ENCODE measurements around the gene COL21A1.

COL21A1 gene

DNA sequence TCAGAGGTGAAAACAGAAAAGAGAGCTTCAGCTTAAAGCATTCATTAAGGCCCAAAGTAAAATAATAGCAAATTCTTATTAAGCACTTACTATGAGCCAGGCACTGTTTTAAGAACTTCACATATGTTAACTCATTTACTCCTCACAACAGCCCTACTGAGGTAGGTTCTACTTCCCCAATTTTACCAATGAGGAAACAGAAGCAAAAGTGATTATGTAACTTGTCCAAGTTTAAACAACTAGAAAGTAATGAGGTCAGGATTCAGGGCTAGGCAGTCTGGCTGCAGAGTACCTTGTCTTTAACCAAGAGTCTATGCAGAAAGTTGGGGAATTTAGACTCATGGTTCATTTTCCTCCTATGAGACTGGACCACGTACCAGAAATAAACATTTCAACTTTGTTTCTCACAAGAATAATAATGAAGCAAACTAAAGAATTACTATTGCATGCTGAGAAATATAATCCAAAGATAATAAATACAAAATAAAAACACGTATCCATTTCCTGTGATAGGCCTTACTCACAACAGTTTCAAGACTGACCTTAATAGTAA is 3.8 kb downstream of the COL21A1 start:
- Histone ChIP-seq H3K4me3 (ENCODE audit: low read length) (no peak overlapping the region), H3K9ac (ENCODE audit: low read length) (no peak overlapping the region), H3K27me3 (ENCODE audit: control insufficient read depth, insufficient read depth, low read length) (peaks cover 14% of the 10 kb centered on the region), H3K4me1 (ENCODE audit: control insufficient read depth, insufficient read depth, low read length) (peaks cover 15% of the 10 kb centered on the region), H3K36me3 (ENCODE audit: control insufficient read depth, insufficient read depth, low read length) (no peaks in the 10 kb centered on the region), H3K9me3 (ENCODE audit: control insufficient read depth, low read length) (no peaks in the 10 kb centered on the region)

DNA sequence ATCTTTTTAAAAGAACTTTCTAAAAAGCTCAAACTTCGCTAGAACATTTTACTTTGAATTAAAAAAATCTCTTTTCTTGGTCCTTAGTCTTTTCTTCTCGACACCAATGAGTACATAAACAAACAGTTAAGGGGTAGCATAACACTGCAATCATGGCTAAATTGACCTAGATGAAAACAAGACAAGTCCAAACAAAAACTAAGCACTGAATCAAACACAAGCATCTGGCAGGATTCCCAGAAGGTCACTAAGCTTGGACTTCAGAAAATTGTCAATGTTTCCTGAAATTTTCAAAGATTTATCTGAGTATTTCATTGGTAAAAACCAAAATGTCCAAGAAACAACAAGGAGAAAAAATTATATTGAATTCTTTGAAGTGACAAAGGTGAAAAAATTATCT is 5.0 kb downstream of the COL21A1 start:
- Histone ChIP-seq H3K27me3 (ENCODE audit: control insufficient read depth, insufficient read depth, low read length) (peaks cover 4% of the 10 kb centered on the region), H3K9ac (ENCODE audit: low read length) (no peak overlapping the region), H3K36me3 (ENCODE audit: control insufficient read depth, insufficient read depth, low read length) (no peaks in the 10 kb centered on the region), H3K9me3 (ENCODE audit: control insufficient read depth, low read length) (no peaks in the 10 kb centered on the region), H3K4me1 (ENCODE audit: control insufficient read depth, insufficient read depth, low read length) (peaks cover 11% of the 10 kb centered on the region), H3K4me3 (ENCODE audit: low read length) (no peak overlapping the region)

DNA sequence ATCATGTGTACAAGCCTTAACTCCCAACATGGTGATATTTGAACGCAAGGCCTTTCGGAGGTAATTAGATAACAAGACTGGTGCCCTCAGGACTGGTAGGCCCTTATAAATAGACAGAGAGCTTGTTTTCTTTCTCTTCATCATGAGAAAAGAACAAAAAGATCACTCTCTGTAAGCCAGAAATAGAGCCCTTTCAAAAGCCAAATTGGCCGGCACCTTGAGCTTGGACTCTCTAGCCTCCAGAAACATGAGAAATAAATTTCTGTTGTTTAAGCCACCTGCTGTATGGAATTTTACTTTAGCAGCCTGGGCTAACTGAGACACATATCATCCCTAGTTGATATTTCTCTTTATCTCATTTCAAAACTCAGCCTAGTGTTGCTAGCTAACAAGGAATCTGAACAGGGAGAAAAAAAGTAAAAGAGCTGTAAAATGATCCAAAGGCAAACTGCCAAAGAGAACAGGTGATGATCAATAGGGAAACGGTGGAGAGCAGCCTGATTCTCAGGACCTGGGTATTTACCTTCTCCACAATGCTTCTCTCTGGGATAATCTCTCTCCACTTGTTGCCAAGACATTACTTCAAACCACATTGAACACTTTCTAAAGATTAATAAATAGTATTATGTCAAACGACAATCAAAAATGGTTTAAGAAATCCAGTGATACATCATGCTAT is 6.1 kb downstream of the COL21A1 start:
- H3K27me3 ChIP-seq (ENCODE audit: control insufficient read depth, insufficient read depth, low read length), result no peaks in the 10 kb centered on the region
- H3K9ac ChIP-seq (ENCODE audit: low read length), result no peak overlapping the region
- H3K36me3 ChIP-seq (ENCODE audit: control insufficient read depth, insufficient read depth, low read length), result no peaks in the 10 kb centered on the region
- H3K4me1 ChIP-seq (ENCODE audit: control insufficient read depth, insufficient read depth, low read length), result peaks cover under 1% of the 10 kb centered on the region
- no peak overlapping the region for H3K4me3 ChIP-seq (ENCODE audit: low read length)
- H3K9me3 ChIP-seq (ENCODE audit: control insufficient read depth, low read length), result no peaks in the 10 kb centered on the region

DNA sequence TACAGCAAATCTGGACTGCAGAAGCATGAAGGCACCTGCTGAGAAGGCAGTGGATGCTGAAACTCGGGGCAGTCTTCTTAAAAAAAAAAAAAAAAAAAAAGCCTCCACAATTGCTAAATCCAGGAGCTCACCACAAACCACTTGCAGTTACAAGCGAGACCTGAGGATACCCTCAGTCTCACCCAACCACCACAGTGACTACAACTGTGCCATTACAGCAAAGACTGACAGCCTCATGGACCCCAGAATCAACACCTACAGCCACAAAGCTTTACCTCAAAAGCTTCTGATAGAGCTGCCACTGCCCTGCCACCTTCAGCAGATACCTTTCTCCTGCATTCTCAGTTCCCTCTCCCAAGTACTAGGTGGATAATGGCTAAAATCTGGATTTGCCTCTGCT is 9.0 kb downstream of the COL21A1 start:
- Histone ChIP-seq H3K9ac (ENCODE audit: low read length) (no peak overlapping the region), H3K27me3 (ENCODE audit: control insufficient read depth, insufficient read depth, low read length) (no peaks in the 10 kb centered on the region), H3K4me3 (ENCODE audit: low read length) (no peak overlapping the region), H3K4me1 (ENCODE audit: control insufficient read depth, insufficient read depth, low read length) (no peaks in the 10 kb centered on the region), H3K9me3 (ENCODE audit: control insufficient read depth, low read length) (no peaks in the 10 kb centered on the region), H3K36me3 (ENCODE audit: control insufficient read depth, insufficient read depth, low read length) (no peaks in the 10 kb centered on the region)

- Histone ChIP-seq H3K36me3 (ENCODE audit: control insufficient read depth, insufficient read depth, low read length) (no peaks in the 10 kb centered on the region), H3K9ac (ENCODE audit: low read length) (no peak overlapping the region), H3K4me1 (ENCODE audit: control insufficient read depth, insufficient read depth, low read length) (no peaks in the 10 kb centered on the region), H3K9me3 (ENCODE audit: control insufficient read depth, low read length) (no peaks in the 10 kb centered on the region), H3K4me3 (ENCODE audit: low read length) (no peak overlapping the region), H3K27me3 (ENCODE audit: control insufficient read depth, insufficient read depth, low read length) (no peaks in the 10 kb centered on the region)
Observed at GRCh38 chr6:56235245-56235644, 12.1 kb downstream of the COL21A1 start.

DNA sequence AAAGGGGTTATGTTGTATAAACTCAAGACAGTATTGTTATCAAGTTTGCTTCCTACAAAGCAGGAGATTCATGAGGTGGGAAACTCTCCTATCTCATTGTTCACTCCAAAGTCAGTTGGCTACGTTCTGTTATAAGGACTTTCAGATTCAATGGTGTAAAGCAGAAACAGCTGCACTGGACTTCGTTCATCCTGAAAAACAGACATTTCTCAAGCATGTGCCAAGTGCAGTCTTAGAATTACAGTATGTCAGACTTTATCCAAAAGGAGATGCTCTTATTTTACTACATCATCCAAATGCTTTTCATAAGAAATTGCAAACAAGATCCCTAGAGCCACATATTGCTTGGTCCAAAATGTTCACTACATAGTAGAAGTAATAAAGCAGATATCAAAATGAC is 14.9 kb downstream of the COL21A1 start:
- Histone ChIP-seq H3K27me3 (ENCODE audit: control insufficient read depth, insufficient read depth, low read length) (no peaks in the 10 kb centered on the region), H3K9me3 (ENCODE audit: control insufficient read depth, low read length) (no peaks in the 10 kb centered on the region), H3K4me1 (ENCODE audit: control insufficient read depth, insufficient read depth, low read length) (no peaks in the 10 kb centered on the region), H3K4me3 (ENCODE audit: low read length) (no peak overlapping the region), H3K9ac (ENCODE audit: low read length) (no peak overlapping the region), H3K36me3 (ENCODE audit: control insufficient read depth, insufficient read depth, low read length) (no peaks in the 10 kb centered on the region)

DNA sequence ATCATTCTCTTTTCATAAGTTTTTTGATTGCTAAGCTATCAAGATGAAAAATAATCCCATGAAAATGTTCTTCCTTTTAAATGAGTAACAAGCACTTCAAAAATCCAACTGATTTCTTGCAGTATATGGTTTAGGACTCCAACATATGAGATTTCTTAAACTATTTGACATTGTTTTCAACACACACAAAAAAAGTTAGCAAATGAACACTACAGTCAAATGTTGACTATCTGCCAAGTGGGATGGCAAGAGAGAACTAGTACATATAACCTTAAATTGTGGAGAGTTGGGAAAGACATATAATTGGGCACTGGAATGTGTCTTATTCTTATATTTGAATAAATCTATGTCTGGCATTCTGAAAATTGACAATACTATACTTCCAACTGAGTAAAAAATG is 15.6 kb downstream of the COL21A1 start:
- Histone ChIP-seq H3K36me3 (ENCODE audit: control insufficient read depth, insufficient read depth, low read length) (no peaks in the 10 kb centered on the region), H3K9me3 (ENCODE audit: control insufficient read depth, low read length) (no peaks in the 10 kb centered on the region), H3K4me1 (ENCODE audit: control insufficient read depth, insufficient read depth, low read length) (no peaks in the 10 kb centered on the region), H3K9ac (ENCODE audit: low read length) (no peak overlapping the region), H3K4me3 (ENCODE audit: low read length) (no peak overlapping the region), H3K27me3 (ENCODE audit: control insufficient read depth, insufficient read depth, low read length) (no peaks in the 10 kb centered on the region)

GRCh38 chr6:56230976-56231566 is 16.3 kb downstream of the COL21A1 start:
- H3K9me3 ChIP-seq (ENCODE audit: control insufficient read depth, low read length), result no peaks in the 10 kb centered on the region
- no peak overlapping the region for H3K4me3 ChIP-seq (ENCODE audit: low read length)
- H3K36me3 ChIP-seq (ENCODE audit: control insufficient read depth, insufficient read depth, low read length), result no peaks in the 10 kb centered on the region
- no peak overlapping the region for H3K9ac ChIP-seq (ENCODE audit: low read length)
- H3K27me3 ChIP-seq (ENCODE audit: control insufficient read depth, insufficient read depth, low read length), result no peaks in the 10 kb centered on the region
- H3K4me1 ChIP-seq (ENCODE audit: control insufficient read depth, insufficient read depth, low read length), result no peaks in the 10 kb centered on the region

DNA sequence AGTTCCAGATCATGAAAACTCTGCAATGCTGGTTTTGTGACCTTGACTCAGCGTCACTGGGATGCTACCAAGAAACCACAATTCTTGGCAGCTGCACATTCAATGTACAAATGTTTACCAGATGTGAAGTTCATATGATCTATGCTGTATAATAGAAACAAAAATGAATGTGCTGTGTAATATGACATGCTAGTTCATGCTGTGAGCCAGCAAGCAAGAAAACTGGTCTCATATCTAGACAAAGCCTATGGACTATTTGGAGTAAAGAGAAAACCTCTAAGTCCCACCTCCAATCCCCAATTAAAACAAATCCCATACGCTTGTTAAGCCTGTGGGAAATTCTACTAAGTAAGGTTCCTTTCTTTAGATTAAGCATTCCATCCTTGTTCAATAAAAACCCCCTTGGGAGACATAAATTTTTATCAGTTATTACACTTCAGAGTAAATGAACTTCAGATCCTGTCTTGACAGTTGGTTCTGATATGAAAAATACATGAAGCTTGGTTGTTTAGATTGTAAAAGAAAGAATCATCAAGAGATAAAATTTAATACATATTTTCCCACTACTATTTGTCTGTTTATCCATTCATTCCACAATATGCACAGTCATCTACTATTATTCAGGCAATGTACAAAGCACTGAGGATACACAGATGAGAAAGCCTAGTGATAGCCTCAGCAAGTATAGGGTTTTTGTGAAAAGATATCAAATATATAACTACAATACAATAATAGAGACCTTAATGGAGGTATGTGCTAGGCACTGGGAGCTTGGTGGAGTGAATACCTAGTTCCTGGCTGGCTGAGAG is 20.1 kb downstream of the COL21A1 start:
- no peak overlapping the region for H3K4me3 ChIP-seq (ENCODE audit: low read length)
- no peak overlapping the region for H3K9ac ChIP-seq (ENCODE audit: low read length)
- no peaks in the 10 kb centered on the region for H3K4me1 ChIP-seq (ENCODE audit: control insufficient read depth, insufficient read depth, low read length)
- no peaks in the 10 kb centered on the region for H3K36me3 ChIP-seq (ENCODE audit: control insufficient read depth, insufficient read depth, low read length)
- no peaks in the 10 kb centered on the region for H3K9me3 ChIP-seq (ENCODE audit: control insufficient read depth, low read length)
- H3K27me3 ChIP-seq (ENCODE audit: control insufficient read depth, insufficient read depth, low read length), result no peaks in the 10 kb centered on the region

DNA sequence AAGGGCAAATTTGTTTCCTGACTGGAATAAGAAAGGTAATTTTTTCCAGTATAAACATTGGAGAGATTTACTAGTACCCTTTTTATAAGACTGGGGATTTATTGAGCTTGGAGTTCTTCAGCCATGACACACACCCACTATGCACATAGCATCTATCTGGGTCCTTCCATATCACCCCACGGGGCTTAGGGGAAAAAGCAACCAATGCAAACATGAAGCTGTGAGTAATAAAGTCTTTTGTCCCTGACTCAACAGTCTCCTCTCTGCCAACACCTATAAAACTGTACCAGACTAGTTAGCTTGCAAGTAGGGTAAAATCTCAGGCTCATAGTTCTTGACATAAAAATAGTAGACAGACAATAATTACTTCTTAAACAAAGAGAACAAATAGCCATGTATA is 23.4 kb downstream of the COL21A1 start:
- Histone ChIP-seq H3K36me3 (ENCODE audit: control insufficient read depth, insufficient read depth, low read length) (no peaks in the 10 kb centered on the region), H3K4me1 (ENCODE audit: control insufficient read depth, insufficient read depth, low read length) (no peaks in the 10 kb centered on the region), H3K27me3 (ENCODE audit: control insufficient read depth, insufficient read depth, low read length) (no peaks in the 10 kb centered on the region), H3K9me3 (ENCODE audit: control insufficient read depth, low read length) (no peaks in the 10 kb centered on the region), H3K9ac (ENCODE audit: low read length) (no peak overlapping the region), H3K4me3 (ENCODE audit: low read length) (no peak overlapping the region)

- Histone ChIP-seq H3K9ac (ENCODE audit: low read length) (no peak overlapping the region), H3K36me3 (ENCODE audit: control insufficient read depth, insufficient read depth, low read length) (no peaks in the 10 kb centered on the region), H3K27me3 (ENCODE audit: control insufficient read depth, insufficient read depth, low read length) (no peaks in the 10 kb centered on the region), H3K4me1 (ENCODE audit: control insufficient read depth, insufficient read depth, low read length) (no peaks in the 10 kb centered on the region), H3K4me3 (ENCODE audit: low read length) (no peak overlapping the region), H3K9me3 (ENCODE audit: control insufficient read depth, low read length) (no peaks in the 10 kb centered on the region)
Observed at GRCh38 chr6:56222499-56222898, 24.9 kb downstream of the COL21A1 start.

DNA sequence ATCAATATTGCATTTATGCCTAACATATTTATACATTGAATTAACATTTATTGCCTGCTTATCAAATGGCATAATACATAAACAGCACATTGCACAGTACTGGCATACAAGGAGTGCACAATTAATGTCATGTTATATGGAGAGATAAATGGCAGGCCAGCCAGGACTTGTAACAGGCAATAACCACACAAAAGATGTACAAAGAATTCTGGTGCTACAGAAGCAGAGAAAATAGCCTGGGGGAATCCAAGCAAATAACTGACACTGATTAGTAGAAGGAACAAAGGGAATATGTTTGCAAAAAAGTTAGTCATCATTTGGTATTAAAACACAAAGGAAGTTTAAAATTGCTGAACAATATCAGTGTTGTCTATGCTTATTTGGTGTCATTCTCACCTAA is 27.3 kb downstream of the COL21A1 start:
- Histone ChIP-seq H3K9ac (ENCODE audit: low read length) (no peak overlapping the region), H3K9me3 (ENCODE audit: control insufficient read depth, low read length) (no peaks in the 10 kb centered on the region), H3K36me3 (ENCODE audit: control insufficient read depth, insufficient read depth, low read length) (no peaks in the 10 kb centered on the region), H3K4me3 (ENCODE audit: low read length) (no peak overlapping the region), H3K27me3 (ENCODE audit: control insufficient read depth, insufficient read depth, low read length) (no peaks in the 10 kb centered on the region), H3K4me1 (ENCODE audit: control insufficient read depth, insufficient read depth, low read length) (no peaks in the 10 kb centered on the region)
